ENCODE measurements around the gene EIF3L. TPM values are rescaled to one million over a fixed set of nuclear protein-coding genes. Genes with fewer than 3 reads are reported as not detected.

Gene EIF3L
- total RNA-seq, 1 donor from 2014 or later: 315 TPM

- DNase-seq (ENCODE audit: low spot score): no peak
- intact Hi-C loops (cut with DNase I): no loop called here
Measured at GRCh38 chr22:37894939-37895670, 45.9 kb downstream of the EIF3L start.

GRCh38 chr22:37896181-37896592 is 47.0 kb downstream of the EIF3L start:
- no peak for ATAC-seq

More at GRCh38 chr22:37894939-37895670, 45.9 kb downstream of the EIF3L start:
- no peak for ATAC-seq

GRCh38 chr22:37896939-37897338 is 47.7 kb downstream of the EIF3L start:
- ATAC-seq: no peak
- intact Hi-C loops (cut with DNase I): no loop called here
- no peak for DNase-seq (ENCODE audit: low spot score)

More at GRCh38 chr22:37896181-37896592, 47.0 kb downstream of the EIF3L start:
- DNase-seq (ENCODE audit: low spot score): no peak
- intact Hi-C loops (cut with DNase I): no loop called here

GRCh38 chr22:37897807-37898206 is 48.6 kb downstream of the EIF3L start:
- intact Hi-C loops (cut with DNase I): no loop called here
- ATAC-seq (no peak), DNase-seq (ENCODE audit: low spot score) (no peak)

GRCh38 chr22:37898441-37899181 is 49.4 kb downstream of the EIF3L start:
- intact Hi-C loops (cut with DNase I): no loop called here
- no peak for DNase-seq (ENCODE audit: low spot score)
- ATAC-seq: no peak

- intact Hi-C loops (cut with DNase I): no loop called here
- DNase-seq (ENCODE audit: low spot score) (no peak), ATAC-seq (peak; percentile 47)
Measured at GRCh38 chr22:37904572-37905533, 55.6 kb downstream of the EIF3L start.

- DNase-seq (ENCODE audit: low spot score): peak; percentile 77
- ATAC-seq: peak; percentile 74
- intact Hi-C loops (cut with DNase I): no loop called here
Measured at GRCh38 chr22:37905534-37906363, 56.5 kb downstream of the EIF3L start, which contains the start of gene MICALL1. MICALL1 (plus strand) TSS chr22:37906297; CDS start chr22:37906423, 126 bp downstream.

- ATAC-seq (no peak), DNase-seq (ENCODE audit: low spot score) (no peak)
- intact Hi-C loops (cut with DNase I): no loop called here
Measured at GRCh38 chr22:37906364-37907008, 57.3 kb downstream of the EIF3L start.

GRCh38 chr22:37907036-37907954 is 58.1 kb downstream of the EIF3L start:
- ATAC-seq: no peak
- intact Hi-C loops (cut with DNase I): no loop called here

GRCh38 chr22:37909766-37910165 is 60.5 kb downstream of the EIF3L start:
- intact Hi-C loops (cut with DNase I): no loop called here
- DNase-seq (ENCODE audit: low spot score): no peak
- ATAC-seq: no peak

More at GRCh38 chr22:37907036-37907954, 58.1 kb downstream of the EIF3L start:
- DNase-seq (ENCODE audit: low spot score): no peak

- intact Hi-C loops (cut with DNase I): no loop called here
- ATAC-seq (peak; percentile 10), DNase-seq (ENCODE audit: low spot score) (no peak)
Measured at GRCh38 chr22:37910890-37911672, 61.9 kb downstream of the EIF3L start.

GRCh38 chr22:37911697-37912096 is 62.5 kb downstream of the EIF3L start:
- no peak for ATAC-seq
- intact Hi-C loops (cut with DNase I): no loop called here
- DNase-seq (ENCODE audit: low spot score): no peak

- DNase-seq (ENCODE audit: low spot score) (no peak), ATAC-seq (no peak)
- intact Hi-C loops (cut with DNase I): no loop called here
Measured at GRCh38 chr22:37912171-37912570, 63.0 kb downstream of the EIF3L start.

- ATAC-seq: no peak
Measured at GRCh38 chr22:37913233-37913721, 64.1 kb downstream of the EIF3L start.

GRCh38 chr22:37916311-37916710 is 67.1 kb downstream of the EIF3L start:
- ATAC-seq (no peak), DNase-seq (ENCODE audit: low spot score) (no peak)
- intact Hi-C loops (cut with DNase I): no loop called here

More at GRCh38 chr22:37913233-37913721, 64.1 kb downstream of the EIF3L start:
- intact Hi-C loops (cut with DNase I): no loop called here
- DNase-seq (ENCODE audit: low spot score): no peak
